ENCODE data around the gene RBM8A.

The RBM8A gene

GRCh38 chr1:145947551-145947950 lies 20.3 kb upstream of the RBM8A start:
- DNase-seq, result no peak
- no peaks in the 10 kb centered on the region for H3K9me3 ChIP-seq
- TF ChIP-seq, protein P1, sequence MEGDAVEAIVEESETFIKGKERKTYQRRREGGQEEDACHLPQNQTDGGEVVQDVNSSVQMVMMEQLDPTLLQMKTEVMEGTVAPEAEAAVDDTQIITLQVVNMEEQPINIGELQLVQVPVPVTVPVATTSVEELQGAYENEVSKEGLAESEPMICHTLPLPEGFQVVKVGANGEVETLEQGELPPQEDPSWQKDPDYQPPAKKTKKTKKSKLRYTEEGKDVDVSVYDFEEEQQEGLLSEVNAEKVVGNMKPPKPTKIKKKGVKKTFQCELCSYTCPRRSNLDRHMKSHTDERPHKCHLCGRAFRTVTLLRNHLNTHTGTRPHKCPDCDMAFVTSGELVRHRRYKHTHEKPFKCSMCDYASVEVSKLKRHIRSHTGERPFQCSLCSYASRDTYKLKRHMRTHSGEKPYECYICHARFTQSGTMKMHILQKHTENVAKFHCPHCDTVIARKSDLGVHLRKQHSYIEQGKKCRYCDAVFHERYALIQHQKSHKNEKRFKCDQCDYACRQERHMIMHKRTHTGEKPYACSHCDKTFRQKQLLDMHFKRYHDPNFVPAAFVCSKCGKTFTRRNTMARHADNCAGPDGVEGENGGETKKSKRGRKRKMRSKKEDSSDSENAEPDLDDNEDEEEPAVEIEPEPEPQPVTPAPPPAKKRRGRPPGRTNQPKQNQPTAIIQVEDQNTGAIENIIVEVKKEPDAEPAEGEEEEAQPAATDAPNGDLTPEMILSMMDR (IDR thresholded peaks at IDR 0.05), result no peak
- peaks cover 0 to 30% (median 9%) of the 10 kb centered on the region in 4 donors for H3K4me1 ChIP-seq
- no peak overlapping the region for H3K4me3 ChIP-seq
- intact Hi-C loops (cut with DNase I; ENCODE audit: low total_unique reads), result no loop called here
- H3K36me3 ChIP-seq, result peaks cover 4 to 45% (median 28%) of the 10 kb centered on the region in 3 donors
- no peak overlapping the region for H3K27ac ChIP-seq
- H3K27me3 ChIP-seq, result no peaks in the 10 kb centered on the region

GRCh38 chr1:145946477-145946986 lies 19.2 kb upstream of the RBM8A start:
- Histone ChIP-seq H3K4me3 (no peak overlapping the region), H3K4me1 (peaks cover 0 to 22% (median 7%) of the 10 kb centered on the region in 4 donors), H3K27me3 (no peaks in the 10 kb centered on the region), H3K27ac (no peak overlapping the region), H3K9me3 (no peaks in the 10 kb centered on the region), H3K36me3 (peaks cover 13 to 55% (median 32%) of the 10 kb centered on the region in 3 donors)
- TF ChIP-seq, protein P1 (IDR thresholded peaks at IDR 0.05), result no peak
- intact Hi-C loops (cut with DNase I; ENCODE audit: low total_unique reads), result no loop called here
- no peak for DNase-seq

- DNase-seq, result no peak
- Histone ChIP-seq H3K36me3 (peaks cover 17 to 51% (median 32%) of the 10 kb centered on the region in 3 donors), H3K27ac (no peak overlapping the region), H3K9me3 (no peaks in the 10 kb centered on the region), H3K27me3 (no peaks in the 10 kb centered on the region), H3K4me3 (no peak overlapping the region), H3K4me1 (peaks cover 0 to 7% (median under 1%) of the 10 kb centered on the region in 4 donors)
- TF ChIP-seq, protein P1 (IDR thresholded peaks at IDR 0.05), result no peak
- intact Hi-C loops (cut with DNase I; ENCODE audit: low total_unique reads), result no loop called here
Measured at GRCh38 chr1:145944532-145944931, 17.2 kb upstream of the RBM8A start.

- H3K4me3 ChIP-seq, result no peak overlapping the region
- no peak for DNase-seq
- H3K27me3 ChIP-seq, result no peaks in the 10 kb centered on the region
- TF ChIP-seq, protein P1 (IDR thresholded peaks at IDR 0.05), result no peak
- peaks cover 19 to 49% (median 32%) of the 10 kb centered on the region in 3 donors for H3K36me3 ChIP-seq
- H3K27ac ChIP-seq, result no peak overlapping the region
- no peaks in the 10 kb centered on the region for H3K9me3 ChIP-seq
- no peaks in the 10 kb centered on the region for H3K4me1 ChIP-seq
- intact Hi-C loops (cut with DNase I; ENCODE audit: low total_unique reads), result no loop called here
Measured at GRCh38 chr1:145942871-145943270, 15.6 kb upstream of the RBM8A start.

GRCh38 chr1:145942405-145942804 lies 15.1 kb upstream of the RBM8A start:
- no peak overlapping the region for H3K27ac ChIP-seq
- intact Hi-C loops (cut with DNase I; ENCODE audit: low total_unique reads), result no loop called here

More at GRCh38 chr1:145942405-145942804, 15.1 kb upstream of the RBM8A start:
- Histone ChIP-seq H3K4me3 (no peak overlapping the region), H3K36me3 (peaks cover 21 to 52% (median 33%) of the 10 kb centered on the region in 3 donors), H3K4me1 (no peaks in the 10 kb centered on the region), H3K27me3 (no peaks in the 10 kb centered on the region), H3K9me3 (no peaks in the 10 kb centered on the region)
- TF ChIP-seq, protein P1 (IDR thresholded peaks at IDR 0.05), result no peak
- DNase-seq, result no peak

Data from tibial artery (tissue), 4 donors.